Effector CD4-positive, alpha-beta T cell (primary cell): ENCODE measurements around the gene ITGA4.

Source experiments
- DNase-seq: peaks from one replicate; pipeline ENCODE4 v3.0.0-alpha.2; 2020

ITGA4 gene

DNA sequence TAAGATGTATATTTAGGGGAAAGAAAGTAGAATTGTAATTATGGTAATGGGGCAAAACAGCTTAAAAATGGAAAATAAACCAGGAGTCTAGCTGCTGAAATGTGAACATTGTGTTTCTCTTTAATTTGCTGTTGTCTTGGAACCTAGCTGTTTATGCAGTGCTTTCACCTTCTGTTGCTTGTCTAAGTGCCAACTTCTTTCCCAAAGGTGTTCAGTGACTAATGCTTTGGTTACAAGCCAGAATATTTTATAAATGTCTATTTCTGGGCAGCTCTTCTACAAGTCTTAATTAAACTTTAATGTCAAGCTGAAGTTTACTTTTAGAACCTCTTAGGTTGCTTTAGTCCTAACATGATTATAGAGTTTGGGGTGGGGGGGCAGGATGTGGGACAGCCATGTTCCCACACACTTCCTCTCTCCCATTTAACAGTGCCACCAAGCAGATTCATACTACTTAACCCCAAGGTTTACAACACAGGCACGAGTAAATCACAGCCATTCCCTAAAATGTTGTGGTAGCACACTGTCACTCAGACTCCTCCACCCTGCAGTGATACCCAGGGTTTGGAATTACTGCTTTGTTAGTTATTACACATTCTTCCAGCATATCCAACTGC is 60.6 kb downstream of the ITGA4 start:
- DNase-seq, result no peak

DNA sequence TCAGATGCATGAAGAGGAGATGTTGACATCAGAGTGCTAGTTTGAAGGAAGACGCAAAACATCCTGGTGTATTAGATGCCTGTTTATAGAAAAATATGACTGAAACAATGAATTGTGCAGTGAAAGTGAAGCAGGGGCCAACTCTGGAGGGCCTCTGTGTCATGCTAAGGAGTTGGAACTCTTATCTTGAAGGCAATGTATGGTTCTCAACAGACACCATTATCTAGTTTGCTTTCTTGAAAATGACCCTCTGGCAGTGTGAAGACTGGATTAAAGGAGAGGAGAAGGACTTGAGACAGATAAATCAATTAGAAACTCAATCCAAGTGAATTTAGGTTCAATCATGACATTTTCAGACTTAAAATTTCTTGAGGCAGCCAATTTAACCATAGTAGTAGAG is 63.1 kb downstream of the ITGA4 start:
- DNase-seq, result no peak

DNA sequence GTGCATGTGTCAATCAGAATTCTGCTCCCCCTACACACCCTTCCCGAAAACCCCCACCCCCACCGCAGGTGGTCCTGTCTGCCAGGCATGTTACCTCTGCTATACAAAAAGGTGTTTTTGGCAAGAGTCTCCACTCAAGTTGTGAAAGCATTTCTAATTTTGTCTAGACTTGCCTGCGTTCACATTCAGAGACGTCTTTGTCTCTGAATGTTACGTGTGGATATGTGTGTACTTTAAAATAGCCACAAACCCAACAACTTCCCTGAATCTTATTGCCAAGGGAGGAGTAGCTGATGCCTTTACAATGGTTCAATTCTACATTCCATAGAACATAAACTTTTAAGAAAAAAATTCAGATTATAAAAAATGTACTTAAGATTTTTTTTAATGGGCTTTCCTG is 66.6 kb downstream of the ITGA4 start:
- no peak for DNase-seq

DNA sequence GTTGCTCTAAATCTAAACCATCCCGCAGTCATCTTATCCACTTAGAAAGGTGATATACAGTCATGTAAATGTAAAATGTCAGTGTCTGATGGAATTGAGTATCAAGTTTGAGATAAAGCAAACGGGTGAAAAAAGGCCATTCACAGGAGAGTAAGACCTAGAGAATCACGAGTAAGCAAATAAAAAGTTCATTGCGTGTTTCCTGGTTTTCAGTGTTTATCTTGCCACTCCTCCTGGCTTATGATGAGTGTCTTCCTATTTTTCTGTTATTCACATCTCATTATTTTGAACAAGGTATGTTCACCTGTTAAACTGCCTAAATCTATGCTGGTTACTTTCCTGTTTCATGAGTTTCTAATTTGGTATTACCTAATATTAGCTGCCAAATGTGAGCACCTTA is 68.8 kb downstream of the ITGA4 start:
- DNase-seq, result no peak

DNA sequence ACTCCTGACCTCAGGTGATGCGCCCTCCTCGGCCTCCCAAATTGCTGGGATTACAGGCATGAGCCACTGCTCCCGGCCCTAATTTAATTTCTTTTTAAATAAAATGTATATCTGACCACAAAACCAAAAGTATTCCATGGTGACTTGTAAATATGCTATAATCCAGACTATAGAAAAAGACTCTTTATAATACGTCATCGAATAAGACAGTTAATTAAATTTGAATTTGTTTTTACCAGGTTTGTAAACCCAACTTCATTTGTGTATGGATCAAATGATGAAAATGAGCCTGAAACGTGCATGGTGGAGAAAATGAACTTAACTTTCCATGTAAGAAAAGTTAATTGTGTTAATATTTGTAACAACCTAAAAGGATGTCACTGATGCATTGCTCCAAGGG is 69.9 kb downstream of the ITGA4 start:
- no peak for DNase-seq

DNA sequence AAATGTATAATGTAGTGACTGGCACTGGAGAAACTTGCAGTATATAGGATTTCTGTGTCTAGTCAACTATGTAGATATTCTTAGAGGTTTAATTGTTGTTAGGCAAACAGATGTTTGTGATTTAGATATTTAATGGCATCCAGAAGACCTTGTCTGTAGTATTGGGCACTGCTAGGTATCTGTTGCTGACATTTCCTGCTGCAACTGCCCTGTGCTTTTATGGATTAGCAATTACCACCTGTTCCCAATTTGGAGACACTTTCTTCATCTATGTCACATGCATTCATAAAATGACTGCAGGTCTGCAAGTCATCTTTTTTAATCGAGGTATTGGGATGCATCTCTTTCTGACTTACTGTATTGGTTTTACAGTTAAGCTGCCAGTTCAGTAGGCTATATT is 71.3 kb downstream of the ITGA4 start:
- DNase-seq, result no peak

DNA sequence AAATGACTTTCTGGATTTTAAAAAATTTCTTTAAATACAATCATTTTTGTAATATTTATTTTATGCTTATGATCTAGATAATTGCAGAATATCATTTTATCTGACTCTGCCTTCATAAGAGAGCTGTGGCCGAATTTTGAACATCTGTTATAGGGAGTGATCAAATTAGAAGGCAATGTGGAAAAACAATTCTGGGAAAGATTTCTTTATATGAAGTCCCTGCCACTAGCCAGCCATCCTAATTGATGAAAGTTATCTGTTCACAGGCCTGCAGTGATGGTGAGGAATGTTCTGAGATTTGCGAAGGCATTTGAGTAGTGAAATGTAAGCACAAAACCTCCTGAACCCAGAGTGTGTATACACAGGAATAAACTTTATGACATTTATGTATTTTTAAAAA is 79.5 kb downstream of the ITGA4 start:
- DNase-seq, result no peak

DNA sequence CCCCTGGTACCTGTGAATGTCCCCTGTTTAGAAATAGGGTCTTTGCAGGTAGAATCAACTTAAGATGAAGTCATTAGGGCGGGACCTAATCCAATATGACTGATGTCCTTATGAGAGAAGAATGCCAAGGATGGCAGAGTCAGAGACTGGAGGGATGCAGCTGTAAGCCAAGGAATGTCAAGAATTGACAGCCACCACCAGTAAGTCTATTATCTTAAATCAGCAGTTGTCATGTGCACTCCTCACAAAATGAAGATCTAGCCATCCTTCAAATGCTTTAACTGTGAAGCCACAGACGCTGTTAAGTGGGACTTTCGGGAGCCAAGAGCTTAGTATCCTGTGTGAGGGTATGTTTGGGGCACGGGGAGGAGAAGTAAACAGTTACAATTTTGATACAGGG is 83.2 kb downstream of the ITGA4 start:
- no peak for DNase-seq

DNA sequence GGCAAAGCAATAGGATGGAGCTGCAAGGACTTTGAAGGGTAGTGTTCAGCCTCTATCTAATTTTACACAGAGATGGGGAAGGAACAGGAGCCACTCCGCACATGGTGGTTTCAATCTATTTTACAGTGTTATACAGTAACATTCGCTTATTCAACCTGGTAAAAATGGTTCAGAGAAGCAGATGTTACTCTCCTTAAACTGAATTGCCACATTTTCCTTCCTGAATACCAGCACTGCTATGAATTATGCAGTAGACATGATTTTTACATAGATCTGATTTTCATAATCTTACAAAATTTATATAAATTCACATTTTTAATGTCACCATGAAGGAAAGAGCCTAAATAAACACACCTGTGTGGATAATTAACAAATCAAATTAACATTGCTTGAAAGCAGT is 85.0 kb downstream of the ITGA4 start:
- no peak for DNase-seq

DNA sequence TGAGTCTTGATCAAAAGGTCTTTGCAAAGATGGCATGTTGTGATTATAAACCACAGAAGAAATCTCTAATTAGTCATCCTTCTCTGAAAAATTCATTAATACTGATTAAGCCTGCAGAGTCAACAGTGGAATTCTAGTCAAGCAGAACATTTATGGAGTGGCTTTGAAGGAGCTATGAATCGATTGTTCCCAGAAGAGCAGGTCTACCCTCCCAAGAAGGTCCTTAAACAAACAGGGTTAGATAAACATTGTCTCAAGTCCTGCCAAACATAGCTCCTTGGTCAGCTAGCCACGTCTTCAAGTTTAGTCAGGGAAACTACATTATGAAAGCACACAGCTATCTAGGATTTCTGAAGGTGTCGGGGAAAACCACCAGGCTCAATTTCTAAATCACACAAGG is 88.9 kb downstream of the ITGA4 start:
- DNase-seq, result no peak

DNA sequence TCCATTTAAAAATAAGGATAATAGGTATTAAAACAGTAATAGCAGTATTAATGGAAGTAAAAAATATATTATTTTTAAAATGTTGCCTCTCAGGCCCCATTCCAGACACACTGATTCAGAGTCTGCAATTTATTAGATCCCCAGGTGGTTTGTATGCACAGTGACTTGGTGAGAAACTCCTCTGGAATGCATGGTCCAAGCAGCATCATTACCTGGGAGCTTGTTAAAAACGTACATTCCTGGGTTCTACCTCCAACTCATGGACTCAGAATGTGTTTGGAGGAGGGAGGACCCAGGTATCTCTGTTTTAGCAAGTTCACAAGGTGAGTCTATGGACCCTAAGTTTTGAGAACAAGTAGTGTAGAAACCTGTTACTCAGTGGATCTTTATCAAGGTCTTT is 95.6 kb downstream of the ITGA4 start:
- no peak for DNase-seq

DNA sequence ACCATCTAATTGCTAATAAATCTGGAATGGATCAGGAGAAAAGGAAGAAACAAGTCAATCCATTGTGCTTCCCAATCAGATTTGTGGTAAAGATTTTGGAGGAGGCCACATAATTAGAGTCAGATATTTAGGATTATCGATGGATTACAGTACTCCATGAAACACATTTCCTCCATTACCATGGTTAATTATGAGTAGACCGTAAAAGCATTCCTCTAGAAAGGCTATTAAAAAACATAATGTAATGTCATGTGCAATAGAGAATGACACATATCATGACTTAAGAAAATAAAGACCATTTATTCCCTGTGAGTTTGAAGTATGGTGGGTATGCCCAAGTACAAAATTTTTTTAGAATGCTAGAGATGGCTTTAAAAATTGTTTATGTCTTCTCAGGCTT is 96.1 kb downstream of the ITGA4 start:
- DNase-seq, result no peak

DNA sequence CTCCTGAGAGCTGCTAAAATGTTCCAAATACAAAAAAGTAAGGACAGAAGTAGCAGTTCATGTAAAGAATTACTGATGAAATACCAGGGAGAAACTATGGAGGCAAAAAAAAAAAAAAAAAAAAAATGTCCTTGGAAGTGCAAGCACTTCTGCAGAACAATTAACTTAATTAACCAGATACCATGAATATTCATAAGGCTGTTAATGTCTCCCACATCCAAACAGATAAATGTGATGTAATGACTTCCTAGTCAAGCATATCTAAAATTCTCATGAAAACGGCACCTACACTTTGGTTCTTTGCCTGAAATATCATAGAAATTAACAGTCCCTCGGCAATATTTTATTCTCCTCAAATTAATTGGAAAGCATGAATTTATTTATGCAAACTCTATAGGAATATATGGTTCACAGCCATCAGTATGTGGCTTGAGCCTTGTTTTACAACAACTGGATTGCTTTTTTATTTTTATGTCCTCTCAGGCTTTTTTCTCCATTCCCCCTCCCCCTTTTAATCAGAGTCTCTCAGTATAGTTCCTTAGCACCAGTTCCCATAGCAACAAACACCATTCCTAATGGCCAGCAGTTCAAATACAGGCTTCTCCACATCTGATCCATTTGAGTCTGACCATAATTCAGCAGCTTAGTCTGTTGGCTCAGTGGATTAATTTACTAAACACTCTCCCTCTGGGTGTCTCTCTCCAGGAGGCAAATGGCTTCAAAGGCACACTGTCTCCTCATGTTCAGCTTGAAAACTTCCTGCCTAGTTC is 97.1 kb downstream of the ITGA4 start:
- no peak for DNase-seq

DNA sequence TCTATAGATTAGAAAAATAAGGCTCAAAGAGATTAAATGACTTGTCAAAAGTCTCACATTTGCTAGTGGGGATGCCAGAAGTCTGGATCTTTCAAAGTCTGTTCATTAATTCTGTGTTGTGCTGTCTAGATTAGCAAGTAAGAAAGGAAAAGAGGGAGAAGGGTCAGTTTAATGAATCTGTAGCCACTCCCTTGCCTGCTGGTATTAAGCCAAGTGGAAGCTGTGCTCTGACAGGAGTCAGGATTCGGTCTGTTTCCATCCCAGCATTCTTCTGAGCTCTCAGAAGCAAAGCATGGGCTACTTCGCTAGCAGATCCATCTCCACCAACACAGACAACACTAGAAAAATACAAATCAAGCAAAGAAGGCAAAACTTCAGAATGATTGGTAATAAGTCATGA is 101.2 kb downstream of the ITGA4 start:
- no peak for DNase-seq

DNA sequence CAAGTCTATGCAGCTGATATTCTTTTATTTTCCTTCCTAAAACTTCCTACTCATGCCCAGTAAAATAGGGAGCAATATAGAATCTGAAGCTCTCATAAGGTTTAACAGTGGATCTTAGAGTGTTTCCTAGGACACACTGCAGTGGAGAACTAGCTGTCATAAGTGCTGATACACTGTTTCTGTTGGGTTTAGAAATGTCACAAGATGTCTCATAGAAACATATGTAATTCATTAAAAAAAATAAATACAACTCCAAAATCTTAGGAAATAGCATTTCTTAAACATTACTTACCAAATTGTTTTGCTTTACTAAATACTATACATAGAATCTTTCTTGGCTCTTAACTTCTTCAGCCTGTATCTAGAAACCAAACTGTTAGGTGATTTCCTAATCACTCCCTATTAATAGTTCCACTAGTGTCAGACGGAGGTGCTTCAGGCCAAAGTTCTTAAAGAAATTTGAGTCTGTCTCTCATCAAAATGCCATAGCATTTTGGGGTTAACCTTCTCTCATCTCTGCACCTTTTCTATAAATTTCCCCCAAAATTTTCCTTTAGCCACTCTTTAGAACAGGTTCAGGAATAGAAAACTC is 106.0 kb downstream of the ITGA4 start:
- DNase-seq, result no peak

DNA sequence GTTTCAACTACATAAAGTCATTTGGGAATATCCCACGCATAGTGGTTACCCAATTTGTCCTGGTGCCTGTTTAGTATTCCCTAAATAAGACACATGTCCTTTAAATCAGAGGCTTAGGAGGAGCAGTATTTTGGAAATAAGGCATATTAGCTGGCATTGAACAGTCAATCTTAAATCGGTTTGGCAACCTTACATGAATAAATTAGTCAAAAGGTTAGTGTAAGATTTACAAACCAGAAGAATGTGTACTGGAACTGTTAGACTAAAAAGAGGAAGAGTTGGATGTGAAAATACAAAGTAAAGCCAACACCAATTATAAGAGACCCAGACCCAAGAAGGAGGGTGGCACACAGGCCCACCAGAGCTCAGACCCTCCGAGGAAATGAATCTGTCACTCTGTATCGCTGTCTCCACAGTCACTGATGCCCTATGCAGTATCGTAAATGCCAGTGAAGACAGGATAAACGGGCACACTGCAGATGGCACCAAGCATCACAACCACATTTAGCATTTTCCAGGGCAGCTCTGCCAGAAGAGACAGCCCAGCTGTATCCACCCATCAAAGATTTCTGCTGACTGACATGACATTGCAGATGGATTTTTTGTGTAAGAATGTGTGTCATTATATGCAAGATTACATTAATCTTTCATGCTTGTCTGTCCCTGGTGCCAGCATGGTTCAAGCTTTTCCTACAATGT is 109.3 kb downstream of the ITGA4 start:
- DNase-seq, result no peak

DNA sequence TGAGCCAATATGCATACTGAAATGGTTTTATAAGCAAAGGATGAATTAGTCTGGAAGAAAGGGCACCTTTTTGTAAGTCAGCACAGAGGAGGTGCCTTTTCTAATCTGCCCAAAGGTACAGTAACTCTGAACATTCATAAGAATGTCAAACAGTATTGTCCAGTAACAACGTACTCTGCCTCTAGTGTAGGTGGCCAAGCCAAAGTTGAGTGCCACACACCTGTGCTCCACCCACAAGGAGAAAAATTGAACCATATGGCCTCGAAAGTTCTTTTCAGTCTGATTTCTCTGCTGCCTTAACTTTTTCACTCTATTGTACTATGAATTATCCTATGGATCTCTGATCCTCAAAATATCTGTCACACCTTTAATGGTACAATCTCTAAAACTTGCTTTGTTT is 112.9 kb downstream of the ITGA4 start:
- DNase-seq, result no peak

DNA sequence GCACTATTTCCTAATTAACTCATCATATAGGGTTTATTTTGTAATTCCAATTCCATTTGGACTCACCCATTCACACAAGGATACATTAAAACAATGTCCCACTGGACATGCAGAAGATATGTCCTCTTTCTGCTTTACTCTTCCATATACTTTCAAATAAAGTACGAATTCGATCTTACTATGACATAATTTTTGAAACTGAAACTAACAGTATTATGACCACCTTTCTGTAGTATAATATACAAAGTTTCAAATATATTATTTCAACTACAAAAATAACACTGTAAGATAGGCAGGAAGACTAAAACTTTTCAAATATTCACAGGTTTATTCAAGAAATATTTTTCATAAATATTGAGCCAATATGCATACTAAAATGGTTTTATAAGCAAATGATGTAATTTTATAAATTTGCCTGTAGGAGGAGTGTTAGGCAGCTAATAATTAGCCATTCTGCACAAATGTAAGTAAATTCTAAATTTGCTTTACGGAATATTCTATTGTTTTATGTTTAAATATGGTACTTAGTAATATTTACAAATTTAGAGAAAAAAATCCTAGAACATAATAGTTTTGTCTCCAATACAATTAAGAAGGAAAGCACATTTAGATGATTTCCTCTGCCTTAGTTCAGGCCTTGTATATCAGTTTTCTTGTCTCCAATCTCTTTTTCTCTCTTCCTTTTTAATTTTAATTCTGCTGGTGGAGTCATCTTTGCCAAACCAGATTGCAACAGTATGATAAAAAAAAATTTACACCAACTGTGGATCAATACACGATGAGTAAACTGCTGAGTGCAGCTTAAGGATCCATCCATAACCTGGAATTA is 113.9 kb downstream of the ITGA4 start:
- no peak for DNase-seq

DNA sequence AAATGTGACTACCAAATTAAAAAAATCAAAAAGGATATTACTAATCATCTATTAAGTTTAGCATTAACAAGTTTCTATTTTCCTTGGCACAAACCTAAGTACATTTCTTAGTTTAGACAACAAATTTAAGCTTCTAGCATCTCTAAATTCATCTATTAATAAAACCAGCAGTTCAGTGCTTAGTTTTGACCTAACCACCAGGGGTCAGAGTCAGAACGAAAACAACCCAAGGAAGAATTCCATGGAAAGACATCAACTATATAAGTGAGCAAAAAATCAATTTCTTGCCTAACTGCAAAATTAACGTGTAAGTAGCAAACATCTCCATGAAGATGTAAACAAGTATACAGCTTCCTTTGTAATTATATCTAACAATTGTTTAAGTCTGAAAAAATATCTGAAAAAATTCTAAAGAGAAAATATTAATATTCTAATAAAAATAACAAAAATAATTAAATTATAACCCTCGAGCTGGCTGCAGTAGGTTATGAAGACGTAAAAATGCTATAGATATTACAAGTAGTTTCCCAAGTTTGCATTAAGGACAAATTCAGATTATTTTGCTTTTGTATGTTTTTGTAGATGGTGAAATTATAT is 116.1 kb downstream of the ITGA4 start:
- no peak for DNase-seq

DNA sequence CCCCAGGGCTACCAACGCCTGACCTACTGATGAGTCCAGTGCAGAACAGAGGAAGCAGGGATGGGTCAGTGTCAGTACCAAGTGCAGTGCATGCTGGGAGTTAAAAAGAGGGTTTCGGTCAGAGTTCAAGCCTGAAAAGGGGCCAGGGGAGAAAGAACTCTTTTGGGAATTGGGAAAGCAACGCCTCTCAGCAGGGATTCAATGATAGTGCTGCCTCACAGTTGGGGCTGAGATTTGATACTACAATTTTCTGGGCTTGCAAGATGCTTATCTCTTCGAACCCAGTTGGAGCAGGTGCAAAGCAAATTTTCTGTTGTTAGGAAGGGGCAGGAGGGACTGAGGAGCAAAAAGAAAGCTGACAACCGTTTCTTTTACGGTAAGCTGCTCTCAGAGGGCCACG is 117.1 kb downstream of the ITGA4 start:
- no peak for DNase-seq

DNA sequence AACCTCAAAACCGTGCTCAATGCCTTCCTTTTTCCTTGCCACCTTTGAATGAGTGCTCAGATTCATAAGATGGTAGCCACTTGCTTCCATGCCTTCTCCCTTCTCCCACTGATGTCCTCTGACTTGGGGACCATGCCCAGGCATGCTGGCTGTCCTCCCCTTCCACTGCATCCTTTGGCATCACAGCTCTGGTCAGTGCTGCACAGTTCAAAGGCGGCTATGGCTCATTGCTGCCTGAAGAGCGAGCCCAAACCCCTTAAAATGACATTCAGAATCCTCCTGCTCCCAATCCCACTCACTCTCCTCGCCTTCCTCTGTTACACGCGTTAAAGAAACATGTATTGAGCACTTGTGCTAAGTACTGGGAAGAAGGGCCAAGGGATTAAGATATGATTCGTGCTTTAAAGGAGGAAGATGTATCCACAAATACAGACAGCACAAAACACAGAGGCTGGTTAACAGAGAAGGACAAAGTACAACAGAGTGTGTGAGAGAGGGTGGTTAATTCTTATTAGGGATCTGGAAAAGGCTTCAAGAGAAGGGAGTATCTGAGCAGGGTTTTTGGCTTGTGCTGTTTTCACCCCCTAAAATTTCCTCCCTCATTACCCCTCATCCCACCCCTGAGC is 118.0 kb downstream of the ITGA4 start:
- DNase-seq, result no peak

DNA sequence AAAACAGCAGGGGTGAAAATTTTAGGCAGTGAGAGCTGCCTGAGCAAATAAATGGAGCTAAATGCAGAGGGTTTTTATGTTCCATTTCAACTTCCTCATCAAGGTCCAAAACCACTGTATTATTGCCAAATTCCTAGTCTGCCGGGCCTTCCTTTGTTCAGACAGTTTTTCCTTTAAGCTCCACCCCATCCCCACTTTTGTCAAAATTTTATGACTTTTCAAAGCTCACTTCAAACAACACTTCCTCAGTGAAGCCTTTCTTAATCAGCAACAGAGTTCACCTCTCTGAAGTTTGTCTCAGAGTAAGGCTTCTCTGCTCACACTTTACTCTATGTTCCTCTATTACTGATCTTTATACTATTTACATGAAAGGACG is 118.5 kb downstream of the ITGA4 start:
- DNase-seq, result no peak
